Amygdala (tissue), 56 donors: ENCODE results near the gene NLRP6.
"Not testable (repeated sequence)": the region's sequence is repeated elsewhere in the genome, so short reads cannot be mapped to it uniquely, and the experiment has no call there.

Source experiments
- DNase-seq, 56 donors: peaks; one replicate each; lab custom pipeline; 2025; lab: John Stamatoyannopoulos, UW

The NLRP6 gene

DNA sequence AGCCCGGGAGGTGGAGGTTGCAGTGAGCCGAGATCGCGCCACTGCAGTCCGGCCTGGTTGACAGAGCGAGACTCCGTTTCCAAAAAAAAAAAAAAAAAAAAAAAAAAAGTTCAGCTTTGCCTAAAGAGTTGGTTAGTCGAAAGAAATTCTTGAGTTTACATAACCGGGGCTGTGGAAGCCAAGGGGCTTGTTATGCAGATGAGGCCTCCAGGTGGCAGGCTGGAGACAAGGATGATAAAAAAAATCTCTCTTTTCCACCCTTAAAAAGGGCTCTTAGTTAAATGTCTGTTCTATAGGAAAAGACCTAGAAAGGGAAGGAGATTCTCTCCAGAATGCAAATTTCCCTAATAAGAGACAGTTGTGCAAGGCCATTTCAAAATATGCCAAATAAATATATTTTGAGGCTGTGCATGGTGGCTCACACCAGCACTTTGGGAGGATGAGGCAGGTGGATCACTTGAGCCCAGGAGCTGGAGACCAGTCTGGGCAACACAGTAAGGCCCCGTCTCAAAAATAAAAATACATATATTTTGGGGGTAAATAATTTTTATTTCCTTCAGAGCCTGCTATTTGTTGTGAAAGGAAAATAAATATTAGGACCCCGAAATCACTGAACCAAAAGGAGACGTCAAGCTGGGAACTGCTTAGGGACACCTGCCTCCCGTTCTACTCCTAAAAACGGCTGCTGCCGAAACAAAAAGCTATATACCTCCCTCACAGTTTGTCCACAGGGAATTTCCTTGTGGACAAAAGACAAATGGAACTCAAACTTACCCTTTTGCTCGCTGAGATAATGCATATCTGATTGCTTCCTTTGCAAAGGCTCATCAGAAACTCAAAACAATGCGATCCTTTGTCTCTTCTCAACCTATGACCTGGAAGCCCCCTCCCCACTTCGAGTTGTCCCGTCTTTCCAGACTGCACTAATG lies 27.0 kb downstream of the NLRP6 start:
- peak in 13 of 56 donors; percentile 7 to 54 (median 29) for DNase-seq

DNA sequence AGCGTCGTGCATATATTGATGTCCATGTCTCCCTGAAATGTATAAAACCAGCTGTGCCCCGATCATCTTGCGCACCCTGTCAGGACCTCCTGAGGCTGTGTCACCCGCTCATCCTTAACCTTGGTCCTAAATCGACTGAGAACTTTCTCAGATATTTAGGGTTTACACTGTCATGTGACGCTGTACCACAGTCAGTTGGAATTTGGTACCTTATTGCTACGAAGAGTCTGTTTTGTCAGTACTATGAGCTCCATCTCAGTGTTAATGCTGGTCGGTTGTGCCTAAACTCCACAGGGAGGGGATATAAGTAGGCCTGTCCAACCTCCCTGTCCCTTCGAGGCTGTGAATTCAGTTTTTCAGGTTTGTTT lies 27.6 kb downstream of the NLRP6 start:
- no peak for DNase-seq

GRCh38 chr11:306645-307371 lies 28.6 kb downstream of the NLRP6 start:
- no peak for DNase-seq

GRCh38 chr11:307766-308708 lies 29.8 kb downstream of the NLRP6 start, which contains the start of gene IFITM2:
Gene IFITM2, plus strand, starts transcription at chr11:307816. Its CDS starts 377 bp downstream, at chr11:308193.
- peak in 1 of 56 donors; percentile 8 for DNase-seq

GRCh38 chr11:308740-309665 lies 30.8 kb downstream of the NLRP6 start:
- not testable (repeated sequence) for DNase-seq

DNA sequence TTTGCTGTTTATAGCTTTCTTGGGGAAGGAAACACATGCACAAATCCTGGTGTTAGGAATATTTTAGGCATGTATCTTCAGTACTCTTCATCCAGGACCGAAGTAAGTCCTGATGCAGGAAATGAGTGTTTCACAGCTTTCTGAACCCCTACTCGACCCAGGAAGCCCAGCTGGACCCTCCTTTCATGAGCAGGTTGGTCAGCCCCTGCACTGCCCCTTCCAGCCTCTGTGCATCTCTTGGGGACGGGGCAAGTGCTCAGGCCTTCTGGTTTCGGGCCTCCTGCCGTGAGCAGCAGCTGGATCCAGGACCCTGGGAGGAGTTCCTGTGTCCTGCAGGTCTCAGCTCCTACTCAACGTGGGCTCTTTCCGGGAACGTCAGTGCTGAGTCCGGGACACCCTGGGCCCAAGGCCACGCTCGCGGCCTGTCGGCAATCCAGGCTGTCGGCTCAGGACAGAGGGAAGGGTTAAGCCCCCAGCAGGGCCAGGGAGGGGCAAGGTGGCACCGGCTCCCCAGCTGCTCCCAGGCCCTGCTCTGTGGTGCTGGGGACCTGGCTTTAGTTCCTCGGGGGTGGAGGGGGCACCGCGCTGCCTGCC lies 31.9 kb downstream of the NLRP6 start:
- not testable (repeated sequence) for DNase-seq

DNA sequence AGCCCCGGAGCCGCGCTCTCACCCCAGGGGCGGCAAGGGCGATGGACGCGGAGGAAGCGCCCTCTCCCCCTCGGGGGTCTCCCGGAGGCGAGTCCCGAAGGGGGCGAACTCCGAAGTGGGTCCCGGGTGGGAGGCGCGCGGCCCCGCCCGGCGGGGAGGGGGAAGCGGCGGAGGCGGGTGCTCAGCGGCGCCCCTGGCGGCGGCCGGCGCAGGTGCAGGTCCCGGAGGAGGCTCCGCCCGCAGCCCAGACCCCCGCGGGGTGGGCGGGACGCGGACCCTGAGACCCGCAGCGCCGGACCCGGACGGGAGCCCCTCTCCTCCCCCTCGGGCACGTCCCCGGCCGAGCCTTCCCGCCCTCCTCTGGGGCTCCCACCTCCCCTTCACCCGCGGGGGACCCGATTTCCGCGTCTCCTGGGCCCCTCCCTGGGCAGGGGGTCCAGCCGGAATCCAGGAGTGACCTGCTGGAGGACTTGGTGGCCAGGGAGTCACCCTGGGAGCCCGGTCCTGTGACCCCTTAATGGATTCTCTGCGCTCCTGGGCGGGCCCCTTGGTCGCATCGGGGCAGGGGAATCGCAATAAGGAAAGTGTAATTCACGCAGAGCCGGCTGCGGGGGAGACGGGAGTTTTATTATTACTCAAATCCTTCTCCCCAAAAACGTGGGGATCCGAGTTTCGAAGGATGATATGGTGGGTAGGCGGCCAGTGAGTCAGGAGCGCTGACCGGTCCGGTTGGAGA lies 33.0 kb downstream of the NLRP6 start:
- not testable (repeated sequence) for DNase-seq

GRCh38 chr11:312092-312816 lies 34.0 kb downstream of the NLRP6 start:
- DNase-seq = no peak

- DNase-seq = no peak
These were observed 35.1 kb downstream of the NLRP6 start for GRCh38 chr11:313304-313786.

GRCh38 chr11:313787-314553 lies 35.8 kb downstream of the NLRP6 start, which contains the start of gene IFITM1:
Gene IFITM1, plus strand, starts transcription at chr11:314040. Its CDS starts 131 bp downstream, at chr11:314171.
- DNase-seq = no peak

- not testable (repeated sequence) for DNase-seq
These were observed 36.3 kb downstream of the NLRP6 start for GRCh38 chr11:314554-314875.

GRCh38 chr11:315051-315481 lies 36.9 kb downstream of the NLRP6 start:
- DNase-seq = no peak

DNA sequence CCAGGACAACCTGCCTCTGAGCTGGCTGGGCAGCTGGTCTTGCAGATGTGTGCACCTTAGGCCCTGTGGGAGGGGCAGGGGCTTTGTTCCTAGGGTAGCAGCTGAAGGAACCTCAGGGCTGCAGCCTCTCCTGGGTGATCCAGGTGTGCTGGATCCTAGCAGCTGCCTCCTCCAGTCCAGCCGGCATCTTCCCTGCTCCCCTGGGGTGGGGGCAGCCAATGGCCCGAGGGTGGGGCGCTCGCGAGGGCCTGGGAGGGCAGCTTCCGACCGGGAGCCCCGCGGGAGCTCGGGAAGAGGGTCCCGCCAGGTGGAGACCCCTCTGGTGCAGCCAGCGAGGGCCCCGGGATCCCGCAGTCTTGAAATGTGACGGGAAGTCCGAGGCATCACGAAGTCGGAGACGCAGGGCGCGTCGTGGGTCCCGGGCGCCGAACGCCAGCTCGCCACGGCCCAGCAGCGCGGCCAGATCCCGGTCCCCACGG lies 37.3 kb downstream of the NLRP6 start:
- no peak for DNase-seq

GRCh38 chr11:316031-316701 lies 38.0 kb downstream of the NLRP6 start:
- DNase-seq = no peak

GRCh38 chr11:316891-317301 lies 38.7 kb downstream of the NLRP6 start:
- DNase-seq = no peak
